SU-DHL-6 (cell line): ENCODE data around the gene ATP6V1G2.

Experiments
- H2AFZ ChIP-seq: fragments of 200-600 bp; sonication (generic); 2 replicates; pipeline ENCODE4 v1.6.1; 2014; ENCODE audit warnings: low read depth, mild to moderate bottlenecking, moderate library complexity, mixed read lengths, antibody characterized with exemption, low read length; ENCODE audit not compliant: severe bottlenecking
- H3F3A ChIP-seq: fragments of 200-600 bp; shearing (Covaris generic); 2 replicates; pipeline ENCODE4 v1.6.0; 2016; ENCODE audit warnings: antibody characterized with exemption, mild to moderate bottlenecking; ENCODE audit not compliant: insufficient read depth
- H3K27ac ChIP-seq: fragments of 200-600 bp; sonication (generic); 2 replicates; pipeline ENCODE4 v1.5.1; 2016; ENCODE audit warnings: low read depth, mild to moderate bottlenecking, low read length, moderate library complexity, mixed read lengths
- H3K27me3 ChIP-seq: fragments of 200-600 bp; sonication (generic), shearing (Covaris generic); 2 replicates; pipeline ENCODE4 v1.6.0; 2014; ENCODE audit warnings: mild to moderate bottlenecking, low read length
- H3K36me3 ChIP-seq: fragments of 200-600 bp; sonication (generic); 2 replicates; pipeline ENCODE4 v1.6.1; 2014; ENCODE audit warnings: mild to moderate bottlenecking, low read length, mixed read lengths
- H3K4me2 ChIP-seq: fragments of 300-600, 200-600 bp; shearing (Covaris generic), sonication (generic); 2 replicates; pipeline ENCODE4 v1.6.0; 2014; ENCODE audit warnings: low read length, low read depth, mild to moderate bottlenecking; ENCODE audit not compliant: poor library complexity, severe bottlenecking
- H3K4me3 ChIP-seq: fragments of 200-600 bp; sonication (generic); 2 replicates; pipeline ENCODE4 v1.5.1; 2014; ENCODE audit warnings: antibody characterized with exemption, low read length, mild to moderate bottlenecking, mixed read lengths; ENCODE audit not compliant: insufficient read depth, poor library complexity, severe bottlenecking
- H3K79me2 ChIP-seq: fragments of 200-600 bp; sonication (generic); 2 replicates; pipeline ENCODE4 v1.6.1; 2014; ENCODE audit warnings: mild to moderate bottlenecking, low read length, moderate library complexity; ENCODE audit not compliant: insufficient read depth
- H3K9ac ChIP-seq: fragments of 200-600 bp; sonication (generic); 2 replicates; pipeline ENCODE4 v1.7.0; 2014; ENCODE audit warnings: mild to moderate bottlenecking, low read length
- H3K9me2 ChIP-seq: fragments of 200-600 bp; sonication (generic); replicated peaks from 2 replicates; pipeline ENCODE4 v1.6.1; 2014; ENCODE audit warnings: low read length; ENCODE audit not compliant: insufficient read depth
- H3K9me3 ChIP-seq: fragments of 200-600 bp; sonication (generic); 2 replicates; pipeline ENCODE4 v1.6.1; 2014; ENCODE audit warnings: low read length, mixed read lengths; ENCODE audit not compliant: insufficient read depth
- H4K20me1 ChIP-seq: fragments of 200-600 bp; sonication (generic); 2 replicates; pipeline ENCODE4 v1.6.1; 2014; ENCODE audit warnings: low read depth, mild to moderate bottlenecking, antibody characterized with exemption, low read length, moderate library complexity, mixed read lengths
- EZH2phosphoT487 ChIP-seq: fragments of 200-600 bp; sonication (generic), shearing (Covaris generic); conservative IDR thresholded peaks from 2 replicates; pipeline ENCODE4 v1.6.1; 2018; ENCODE audit warnings: mild to moderate bottlenecking, antibody characterized with exemption, low read length, moderate library complexity, mixed read lengths
- TF ChIP-seq, protein P1 (sequence below): fragments of 200-600 bp; sonication (generic); IDR thresholded peaks from one replicate; pipeline ENCODE4 v1.5.1; 2017; ENCODE audit warnings: antibody characterized with exemption, mild to moderate bottlenecking, low read length, moderate library complexity; ENCODE audit not compliant: insufficient read depth, poor library complexity, severe bottlenecking

ATP6V1G2 gene

DNA sequence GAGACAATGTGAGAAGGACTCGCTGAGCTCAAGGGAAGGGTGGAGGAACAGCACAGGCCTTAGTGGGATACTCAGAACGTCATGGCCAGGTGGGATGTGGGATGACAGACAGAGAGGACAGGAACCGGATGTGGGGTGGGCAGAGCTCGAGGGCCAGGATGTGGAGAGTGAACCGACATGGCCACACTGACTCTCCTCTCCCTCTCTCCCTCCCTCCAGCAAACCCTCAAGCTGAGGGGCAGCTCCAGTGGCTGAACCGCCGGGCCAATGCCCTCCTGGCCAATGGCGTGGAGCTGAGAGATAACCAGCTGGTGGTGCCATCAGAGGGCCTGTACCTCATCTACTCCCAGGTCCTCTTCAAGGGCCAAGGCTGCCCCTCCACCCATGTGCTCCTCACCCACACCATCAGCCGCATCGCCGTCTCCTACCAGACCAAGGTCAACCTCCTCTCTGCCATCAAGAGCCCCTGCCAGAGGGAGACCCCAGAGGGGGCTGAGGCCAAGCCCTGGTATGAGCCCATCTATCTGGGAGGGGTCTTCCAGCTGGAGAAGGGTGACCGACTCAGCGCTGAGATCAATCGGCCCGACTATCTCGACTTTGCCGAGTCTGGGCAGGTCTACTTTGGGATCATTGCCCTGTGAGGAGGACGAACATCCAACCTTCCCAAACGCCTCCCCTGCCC lies 30.6 kb upstream of the ATP6V1G2 start:
- Histone ChIP-seq H3K27ac (peak overlapping the region; percentile 92), H3K4me2 (peak overlapping the region; percentile 86), H3F3A (peaks cover 86% of the 10 kb centered on the region), H2AFZ (no peak overlapping the region), H4K20me1 (no peaks in the 10 kb centered on the region), H3K9me3 (no peaks in the 10 kb centered on the region), H3K36me3 (peaks cover 3% of the 10 kb centered on the region; the same call in 1 of the 2 replicates), H3K4me3 (peak overlapping the region; percentile 71), H3K9me2 (no peaks in the 10 kb centered on the region), H3K27me3 (no peaks in the 10 kb centered on the region), H3K79me2 (peaks cover 51% of the 10 kb centered on the region), H3K9ac (peak overlapping the region; percentile 84)
- TF ChIP-seq EZH2phosphoT487 = no peak
- TF ChIP-seq, protein P1, sequence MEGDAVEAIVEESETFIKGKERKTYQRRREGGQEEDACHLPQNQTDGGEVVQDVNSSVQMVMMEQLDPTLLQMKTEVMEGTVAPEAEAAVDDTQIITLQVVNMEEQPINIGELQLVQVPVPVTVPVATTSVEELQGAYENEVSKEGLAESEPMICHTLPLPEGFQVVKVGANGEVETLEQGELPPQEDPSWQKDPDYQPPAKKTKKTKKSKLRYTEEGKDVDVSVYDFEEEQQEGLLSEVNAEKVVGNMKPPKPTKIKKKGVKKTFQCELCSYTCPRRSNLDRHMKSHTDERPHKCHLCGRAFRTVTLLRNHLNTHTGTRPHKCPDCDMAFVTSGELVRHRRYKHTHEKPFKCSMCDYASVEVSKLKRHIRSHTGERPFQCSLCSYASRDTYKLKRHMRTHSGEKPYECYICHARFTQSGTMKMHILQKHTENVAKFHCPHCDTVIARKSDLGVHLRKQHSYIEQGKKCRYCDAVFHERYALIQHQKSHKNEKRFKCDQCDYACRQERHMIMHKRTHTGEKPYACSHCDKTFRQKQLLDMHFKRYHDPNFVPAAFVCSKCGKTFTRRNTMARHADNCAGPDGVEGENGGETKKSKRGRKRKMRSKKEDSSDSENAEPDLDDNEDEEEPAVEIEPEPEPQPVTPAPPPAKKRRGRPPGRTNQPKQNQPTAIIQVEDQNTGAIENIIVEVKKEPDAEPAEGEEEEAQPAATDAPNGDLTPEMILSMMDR = no peak

- TF ChIP-seq EZH2phosphoT487 = no peak
- TF ChIP-seq, protein P1 = no peak
- Histone ChIP-seq H3K27me3 (no peaks in the 10 kb centered on the region), H3K9ac (peak overlapping the region; percentile 84), H3K4me3 (peak overlapping the region; percentile 71), H3F3A (peaks cover 86% of the 10 kb centered on the region), H4K20me1 (no peaks in the 10 kb centered on the region), H2AFZ (no peak overlapping the region), H3K27ac (peak overlapping the region; percentile 92), H3K9me2 (no peaks in the 10 kb centered on the region), H3K79me2 (peaks cover 51% of the 10 kb centered on the region), H3K4me2 (peak overlapping the region; percentile 86), H3K9me3 (no peaks in the 10 kb centered on the region), H3K36me3 (peaks cover 3% of the 10 kb centered on the region; the same call in 1 of the 2 replicates)
Measured at GRCh38 chr6:31575952-31576685, 29.7 kb upstream of the ATP6V1G2 start.

GRCh38 chr6:31575335-31575901 lies 29.0 kb upstream of the ATP6V1G2 start, which contains the start of gene TNF:
TNF (plus strand) TSS chr6:31575565; CDS start chr6:31575742, 177 bp downstream.
- peaks cover 56% of the 10 kb centered on the region for H3K79me2 ChIP-seq
- H2AFZ ChIP-seq = peak within 1 kb of the TSS; percentile 10
- H3K9me2 ChIP-seq = no peaks in the 10 kb centered on the region
- H3K9ac ChIP-seq = peak within 1 kb of the TSS; percentile 84
- peak within 1 kb of the TSS; percentile 71 for H3K4me3 ChIP-seq
- H4K20me1 ChIP-seq = no peaks in the 10 kb centered on the region
- peak within 1 kb of the TSS; percentile 92 for H3K27ac ChIP-seq
- H3K27me3 ChIP-seq = no peaks in the 10 kb centered on the region
- peaks cover 3% of the 10 kb centered on the region; the same call in 1 of the 2 replicates for H3K36me3 ChIP-seq
- no peak for TF ChIP-seq EZH2phosphoT487
- TF ChIP-seq, protein P1 = no peak
- peaks cover 89% of the 10 kb centered on the region for H3F3A ChIP-seq
- H3K4me2 ChIP-seq = peak within 1 kb of the TSS; percentile 86
- no peaks in the 10 kb centered on the region for H3K9me3 ChIP-seq
